ENCODE data around the gene PIEZO1.

DNA sequence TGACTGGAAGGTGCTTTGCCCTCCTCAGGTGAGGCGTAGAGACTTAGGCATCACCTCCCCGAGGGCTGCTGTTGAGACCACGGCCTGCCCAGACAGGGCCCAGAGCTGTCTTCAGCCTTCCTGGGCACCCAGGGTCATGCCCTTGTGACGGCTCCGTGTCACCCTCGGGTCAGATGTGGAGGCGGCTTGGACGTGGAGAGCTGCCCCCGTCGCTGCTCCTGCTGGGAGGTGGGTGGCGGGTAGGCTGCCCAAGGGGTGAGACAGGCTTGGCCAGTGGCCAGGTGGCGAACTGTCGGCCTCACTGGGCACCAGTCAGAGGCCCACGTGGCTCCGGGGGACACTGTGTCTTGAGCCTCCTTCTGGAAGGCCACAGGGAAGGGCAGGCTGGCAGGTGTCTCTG, 89.8 kb downstream of the PIEZO1 start:
- no peak for TF ChIP-seq CTCF (IDR thresholded peaks at IDR 0.05)
- TF ChIP-seq, protein P1, sequence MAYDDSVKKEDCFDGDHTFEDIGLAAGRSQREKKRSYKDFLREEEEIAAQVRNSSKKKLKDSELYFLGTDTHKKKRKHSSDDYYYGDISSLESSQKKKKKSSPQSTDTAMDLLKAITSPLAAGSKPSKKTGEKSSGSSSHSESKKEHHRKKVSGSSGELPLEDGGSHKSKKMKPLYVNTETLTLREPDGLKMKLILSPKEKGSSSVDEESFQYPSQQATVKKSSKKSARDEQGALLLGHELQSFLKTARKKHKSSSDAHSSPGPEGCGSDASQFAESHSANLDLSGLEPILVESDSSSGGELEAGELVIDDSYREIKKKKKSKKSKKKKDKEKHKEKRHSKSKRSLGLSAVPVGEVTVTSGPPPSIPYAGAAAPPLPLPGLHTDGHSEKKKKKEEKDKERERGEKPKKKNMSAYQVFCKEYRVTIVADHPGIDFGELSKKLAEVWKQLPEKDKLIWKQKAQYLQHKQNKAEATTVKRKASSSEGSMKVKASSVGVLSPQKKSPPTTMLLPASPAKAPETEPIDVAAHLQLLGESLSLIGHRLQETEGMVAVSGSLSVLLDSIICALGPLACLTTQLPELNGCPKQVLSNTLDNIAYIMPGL (CRISPR knock-in tag; IDR thresholded peaks at IDR 0.05; ENCODE audit: borderline replicate concordance) = no peak
- TF ChIP-seq POLR2A (IDR thresholded peaks at IDR 0.05; ENCODE audit: low read length) = no peak
- TF ChIP-seq TP53 (CRISPR knock-in tag; IDR thresholded peaks at IDR 0.05) = no peak
